ENCODE results near the gene ZPLD1.

ZPLD1 gene

GRCh38 chr3:102474207-102474606 is 39.4 kb downstream of the ZPLD1 start:
- Histone ChIP-seq H4K20me1 (ENCODE audit: insufficient read depth, low read length, poor library complexity, severe bottlenecking) (no peaks in the 10 kb centered on the region), H3K9me2 (replicated peaks; ENCODE audit: low read depth, low read length) (no peaks in the 10 kb centered on the region), H3K4me2 (ENCODE audit: low read depth, low read length, poor library complexity, severe bottlenecking) (no peak overlapping the region), H2AFZ (ENCODE audit: low read length) (no peak overlapping the region), H3K79me2 (ENCODE audit: insufficient read depth, low read length) (no peaks in the 10 kb centered on the region), H3K27me3 (ENCODE audit: insufficient read depth, low read length, poor library complexity, severe bottlenecking) (no peaks in the 10 kb centered on the region), H3K9ac (ENCODE audit: low read depth, low read length, poor library complexity, severe bottlenecking) (no peak overlapping the region), H3K4me3 (ENCODE audit: low read length, poor library complexity, severe bottlenecking) (no peak overlapping the region), H3K36me3 (ENCODE audit: insufficient read depth, low read length) (no peaks in the 10 kb centered on the region), H3K4me1 (ENCODE audit: insufficient read depth, low read length, poor library complexity, severe bottlenecking) (no peaks in the 10 kb centered on the region), H3F3A (ENCODE audit: low read depth) (no peaks in the 10 kb centered on the region), H3K9me3 (ENCODE audit: insufficient read depth, low read depth, low read length) (no peaks in the 10 kb centered on the region)
- TF ChIP-seq, protein P1, sequence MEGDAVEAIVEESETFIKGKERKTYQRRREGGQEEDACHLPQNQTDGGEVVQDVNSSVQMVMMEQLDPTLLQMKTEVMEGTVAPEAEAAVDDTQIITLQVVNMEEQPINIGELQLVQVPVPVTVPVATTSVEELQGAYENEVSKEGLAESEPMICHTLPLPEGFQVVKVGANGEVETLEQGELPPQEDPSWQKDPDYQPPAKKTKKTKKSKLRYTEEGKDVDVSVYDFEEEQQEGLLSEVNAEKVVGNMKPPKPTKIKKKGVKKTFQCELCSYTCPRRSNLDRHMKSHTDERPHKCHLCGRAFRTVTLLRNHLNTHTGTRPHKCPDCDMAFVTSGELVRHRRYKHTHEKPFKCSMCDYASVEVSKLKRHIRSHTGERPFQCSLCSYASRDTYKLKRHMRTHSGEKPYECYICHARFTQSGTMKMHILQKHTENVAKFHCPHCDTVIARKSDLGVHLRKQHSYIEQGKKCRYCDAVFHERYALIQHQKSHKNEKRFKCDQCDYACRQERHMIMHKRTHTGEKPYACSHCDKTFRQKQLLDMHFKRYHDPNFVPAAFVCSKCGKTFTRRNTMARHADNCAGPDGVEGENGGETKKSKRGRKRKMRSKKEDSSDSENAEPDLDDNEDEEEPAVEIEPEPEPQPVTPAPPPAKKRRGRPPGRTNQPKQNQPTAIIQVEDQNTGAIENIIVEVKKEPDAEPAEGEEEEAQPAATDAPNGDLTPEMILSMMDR (conservative IDR thresholded peaks at IDR 0.05; ENCODE audit: low read length), result no peak
- TF ChIP-seq EZH2phosphoT487 (IDR thresholded peaks at IDR 0.05; ENCODE audit: borderline replicate concordance), result no peak

GRCh38 chr3:102476198-102476597 is 41.4 kb downstream of the ZPLD1 start:
- Histone ChIP-seq H3K4me3 (ENCODE audit: low read length, poor library complexity, severe bottlenecking) (no peak overlapping the region), H3K9me2 (replicated peaks; ENCODE audit: low read depth, low read length) (no peaks in the 10 kb centered on the region), H4K20me1 (ENCODE audit: insufficient read depth, low read length, poor library complexity, severe bottlenecking) (no peaks in the 10 kb centered on the region), H3K36me3 (ENCODE audit: insufficient read depth, low read length) (no peaks in the 10 kb centered on the region), H3K27me3 (ENCODE audit: insufficient read depth, low read length, poor library complexity, severe bottlenecking) (no peaks in the 10 kb centered on the region), H3K9ac (ENCODE audit: low read depth, low read length, poor library complexity, severe bottlenecking) (no peak overlapping the region), H3F3A (ENCODE audit: low read depth) (no peaks in the 10 kb centered on the region), H3K4me1 (ENCODE audit: insufficient read depth, low read length, poor library complexity, severe bottlenecking) (no peaks in the 10 kb centered on the region), H3K4me2 (ENCODE audit: low read depth, low read length, poor library complexity, severe bottlenecking) (no peak overlapping the region), H3K79me2 (ENCODE audit: insufficient read depth, low read length) (no peaks in the 10 kb centered on the region), H2AFZ (ENCODE audit: low read length) (no peak overlapping the region), H3K9me3 (ENCODE audit: insufficient read depth, low read depth, low read length) (no peaks in the 10 kb centered on the region)
- TF ChIP-seq EZH2phosphoT487 (IDR thresholded peaks at IDR 0.05; ENCODE audit: borderline replicate concordance), result no peak
- TF ChIP-seq, protein P1 (conservative IDR thresholded peaks at IDR 0.05; ENCODE audit: low read length), result no peak

GRCh38 chr3:102478160-102478559 is 43.3 kb downstream of the ZPLD1 start:
- H3K4me2 ChIP-seq (ENCODE audit: low read depth, low read length, poor library complexity, severe bottlenecking), result no peak overlapping the region
- H3K4me3 ChIP-seq (ENCODE audit: low read length, poor library complexity, severe bottlenecking), result no peak overlapping the region
- no peaks in the 10 kb centered on the region for H3K79me2 ChIP-seq (ENCODE audit: insufficient read depth, low read length)
- H3F3A ChIP-seq (ENCODE audit: low read depth), result no peaks in the 10 kb centered on the region
- H3K27me3 ChIP-seq (ENCODE audit: insufficient read depth, low read length, poor library complexity, severe bottlenecking), result no peaks in the 10 kb centered on the region
- no peaks in the 10 kb centered on the region for H3K36me3 ChIP-seq (ENCODE audit: insufficient read depth, low read length)
- H3K9ac ChIP-seq (ENCODE audit: low read depth, low read length, poor library complexity, severe bottlenecking), result no peak overlapping the region
- no peaks in the 10 kb centered on the region for H3K9me2 ChIP-seq (replicated peaks; ENCODE audit: low read depth, low read length)
- no peak for TF ChIP-seq EZH2phosphoT487 (IDR thresholded peaks at IDR 0.05; ENCODE audit: borderline replicate concordance)
- TF ChIP-seq, protein P1 (conservative IDR thresholded peaks at IDR 0.05; ENCODE audit: low read length), result no peak
- no peaks in the 10 kb centered on the region for H3K4me1 ChIP-seq (ENCODE audit: insufficient read depth, low read length, poor library complexity, severe bottlenecking)
- H4K20me1 ChIP-seq (ENCODE audit: insufficient read depth, low read length, poor library complexity, severe bottlenecking), result no peaks in the 10 kb centered on the region
- H2AFZ ChIP-seq (ENCODE audit: low read length), result no peak overlapping the region
- H3K9me3 ChIP-seq (ENCODE audit: insufficient read depth, low read depth, low read length), result no peaks in the 10 kb centered on the region
